HEK293T (cell line): ENCODE results near the gene AMIGO1.

Experiments used
- CTCF ChIA-PET: fragments of 350-600 bp; formaldehyde crosslinking; extraction: SDS; loops from one replicate; lab custom pipeline; 2021; ENCODE audit warnings: antibody characterized with exemption, inconsistent platforms; lab: Yijun Ruan, JAX
- POLR2A ChIA-PET: fragments of 350-600 bp; formaldehyde crosslinking; extraction: SDS; loops from one replicate; lab custom pipeline; 2020; ENCODE audit warnings: antibody characterized with exemption, inconsistent platforms; lab: Yijun Ruan, JAX
- DNase-seq: peaks from one replicate; pipeline ENCODE4 v3.0.0; 2012; ENCODE audit warnings: mixed read lengths; ENCODE audit errors: extremely low spot score
- ARNT ChIP-seq: fragments of 450-650 bp; IDR thresholded peaks from 2 replicates; pipeline ENCODE4 v1.6.1; 2017; ENCODE audit warnings: mild to moderate bottlenecking
- BHLHE40 ChIP-seq: fragments of 450-650 bp; IDR thresholded peaks from 2 replicates; pipeline ENCODE4 v1.6.1; 2016; ENCODE audit warnings: mild to moderate bottlenecking, moderate library complexity, borderline replicate concordance
- CTBP1 ChIP-seq: fragments of 450-650 bp; IDR thresholded peaks from 2 replicates; pipeline ENCODE4 v1.6.1; 2016; ENCODE audit warnings: borderline replicate concordance
- ELF4 ChIP-seq: fragments of 450-650 bp; IDR thresholded peaks from 2 replicates; pipeline ENCODE4 v1.6.1; 2017; ENCODE audit warnings: antibody characterized with exemption
- FOXA1 ChIP-seq: fragments of 450-650 bp; IDR thresholded peaks from 2 replicates; pipeline ENCODE4 v1.6.1; 2016; ENCODE audit warnings: mild to moderate bottlenecking
- FOXK2 ChIP-seq: fragments of 450-650 bp; IDR thresholded peaks from 2 replicates; pipeline ENCODE4 v1.6.1; 2016; ENCODE audit warnings: mild to moderate bottlenecking
- FOXM1 ChIP-seq: fragments of 450-650 bp; IDR thresholded peaks from 2 replicates; pipeline ENCODE4 v1.6.1; 2017; ENCODE audit warnings: mild to moderate bottlenecking, borderline replicate concordance
- HDGF ChIP-seq: fragments of 450-650 bp; IDR thresholded peaks from 2 replicates; pipeline ENCODE4 v1.6.1; 2017; ENCODE audit warnings: antibody characterized with exemption, borderline replicate concordance
- L3MBTL2 ChIP-seq: fragments of 450-650 bp; conservative IDR thresholded peaks from 2 replicates; pipeline ENCODE4 v1.6.1; 2016; ENCODE audit warnings: mild to moderate bottlenecking
- LEF1 ChIP-seq: fragments of 450-650 bp; IDR thresholded peaks from 2 replicates; pipeline ENCODE4 v1.6.1; 2017; ENCODE audit warnings: mild to moderate bottlenecking, borderline replicate concordance
- NFRKB ChIP-seq: fragments of 450-650 bp; IDR thresholded peaks from 2 replicates; pipeline ENCODE4 v1.6.1; 2016; ENCODE audit warnings: mild to moderate bottlenecking, moderate library complexity
- PKNOX1 ChIP-seq: fragments of 450-650 bp; IDR thresholded peaks from 2 replicates; pipeline ENCODE4 v1.6.1; 2016
- SP1 ChIP-seq: fragments of 450-650 bp; IDR thresholded peaks from 2 replicates; pipeline ENCODE4 v1.6.1; 2017
- SUZ12 ChIP-seq: fragments of 450-650 bp; IDR thresholded peaks from 2 replicates; pipeline ENCODE4 v1.6.1; 2016; ENCODE audit warnings: mild to moderate bottlenecking
- TARDBP ChIP-seq: fragments of 450-650 bp; IDR thresholded peaks from 2 replicates; pipeline ENCODE4 v1.6.1; 2016
- ZNF384 ChIP-seq: fragments of 450-650 bp; IDR thresholded peaks from 2 replicates; pipeline ENCODE4 v1.6.1; 2016

The AMIGO1 gene

GRCh38 chr1:109454497-109455133 lies 54.9 kb downstream of the AMIGO1 start:
- no peak for DNase-seq
- TF ChIP-seq HDGF (no peak), L3MBTL2 (no peak), SP1 (no peak), CTBP1 (no peak), SUZ12 (no peak), ELF4 (no peak), NFRKB (no peak), ZNF384 (no peak), FOXK2 (no peak), TARDBP (no peak), PKNOX1 (no peak), FOXM1 (no peak), LEF1 (no peak), FOXA1 (no peak), ARNT (no peak), BHLHE40 (no peak)
- ChIA-PET CTCF (no interaction called here), POLR2A (no interaction called here)
